Adrenal gland (tissue), 5 donors: ENCODE results near the gene C17orf67.

Experiments
- CTCF ChIP-seq, 6 experiments: fragments of 450-650 bp in 4 of 6; fragments of 200-600 bp in 2 of 6; sonication (generic) in 1 of 6; IDR thresholded peaks; 1 replicate in 5 of 6; 2 replicates in 1 of 6; pipeline versions ENCODE4 v1.5.1 to v1.8.0; 2016 to 2021; ENCODE audit warnings: antibody characterized with exemption in 6 of 6, mild to moderate bottlenecking in 2 of 6, moderate library complexity in 1 of 6
- POLR2A ChIP-seq, 2 donors: fragments of 450-650 bp; IDR thresholded peaks; one replicate each; pipeline ENCODE4 v1.6.1; 2017; ENCODE audit warnings: antibody characterized with exemption in 2 of 2, mild to moderate bottlenecking in 2 of 2, moderate library complexity in 1 of 2
- donor health status: DM: no; HTN: no; CAD: no.

GRCh38 chr17:56806949-56807348, 26.8 kb downstream of the C17orf67 start:
- TF ChIP-seq CTCF (IDR thresholded peaks at IDR 0.05) (no peak), POLR2A (IDR thresholded peaks at IDR 0.05) (no peak)
